Right lobe of liver (tissue), 6 donors: ENCODE data around the gene EPHA4. TPM values are rescaled to one million over a fixed set of nuclear protein-coding genes. Genes with fewer than 3 reads are reported as not detected.

Experiments
- ATAC-seq, 4 donors: fragments of 200-7000 bp; cut with Tn5 transposase; one replicate each; pipeline ENCODE4 v1.9.1; 2020; ENCODE audit warnings: mild to moderate bottlenecking in 4 of 4, moderate library complexity in 4 of 4
- DNase-seq, 3 donors: peaks; one replicate each; pipeline ENCODE4 v3.0.0-alpha.2; 2020
- H3K27ac ChIP-seq, 3 donors: fragments of 200-600 bp; one replicate each; pipeline ENCODE4 v1.8.0; 2022
- H3K27me3 ChIP-seq, 2 donors: fragments of 200-600 bp; one replicate each; pipeline ENCODE4 v1.8.0; 2022
- H3K36me3 ChIP-seq, 4 donors: fragments of 200-600 bp; sonication (generic) in 1 of 4; one replicate each; pipeline versions ENCODE4 v1.5.1 to v1.8.0; 2017 to 2022; ENCODE audit warnings: control low read depth in 1 of 4
- H3K4me1 ChIP-seq, 4 donors: fragments of 200-600 bp; sonication (generic) in 1 of 4; one replicate each; pipeline versions ENCODE4 v1.5.1 to v1.8.0; 2017 to 2022; ENCODE audit warnings: control low read depth in 1 of 4
- H3K4me3 ChIP-seq, 3 donors: fragments of 200-600 bp; one replicate each; pipeline ENCODE4 v1.8.0; 2022
- H3K9me3 ChIP-seq, 4 donors: fragments of 200-600 bp; sonication (generic) in 1 of 4; one replicate each; pipeline versions ENCODE4 v1.5.1 to v1.8.0; 2017 to 2022; ENCODE audit warnings: control low read depth in 1 of 4
- POLR2A ChIP-seq: fragments of 450-650 bp; IDR thresholded peaks from one replicate; pipeline ENCODE4 v1.6.1; 2017; ENCODE audit warnings: antibody characterized with exemption, mild to moderate bottlenecking
- WGBS: methylation state at CpG from one replicate; pipeline ENCODE4 v1.1.6; 2018; ENCODE audit warnings: low coverage, low lambda C conversion rate; ENCODE audit not compliant: insufficient coverage; ENCODE audit errors: missing lambda C conversion rate; 5-methylcytosine and 5-hydroxymethylcytosine counted together
- intact Hi-C, 2 donors: fragments of 100-400 bp; cut with DNase I; formaldehyde crosslinking; loops; one replicate each; pipeline versions ENCODE4 v1.11.2 to v1.14.1; 2022
- total RNA-seq, 6 experiments: library from RNA; depleted of rRNA in 2 of 6; stranded (reverse); fragments of >200 nt in 2 of 6; fragmentation: NEBNext Ultra II Directional in 3 of 6; extraction: Animal tissue kit (Norgen Biotek cat#: 25700) in 3 of 6; gene quantifications; one replicate each; pipeline versions ENCODE4 v1.1.0 to v1.2.4, GENCODE V29; 2016 to 2023
- TF ChIP-seq, protein P1 (sequence below), 4 donors: fragments of 200-600 bp in 3 of 4; fragments of 450-650 bp in 1 of 4; IDR thresholded peaks; one replicate each; pipeline versions ENCODE4 v1.5.1 to v1.8.0; 2016 to 2022; ENCODE audit warnings: antibody characterized with exemption in 4 of 4, mild to moderate bottlenecking in 2 of 4
- donor health status: DM: no; HTN: yes; CAD: no.
- donor health status: DM: no; HTN: no; CAD: no.
- donor health status: DM: no; HTN: no; CAD: no.
- donor health status: DM: no; HTN: yes; CAD: no.
- donor health status: DM: no; HTN: yes; CAD: no.

The EPHA4 gene
- total RNA-seq, 6 experiments from 2014 or later = 0.61 to 2.9 (median 1.0) TPM

DNA sequence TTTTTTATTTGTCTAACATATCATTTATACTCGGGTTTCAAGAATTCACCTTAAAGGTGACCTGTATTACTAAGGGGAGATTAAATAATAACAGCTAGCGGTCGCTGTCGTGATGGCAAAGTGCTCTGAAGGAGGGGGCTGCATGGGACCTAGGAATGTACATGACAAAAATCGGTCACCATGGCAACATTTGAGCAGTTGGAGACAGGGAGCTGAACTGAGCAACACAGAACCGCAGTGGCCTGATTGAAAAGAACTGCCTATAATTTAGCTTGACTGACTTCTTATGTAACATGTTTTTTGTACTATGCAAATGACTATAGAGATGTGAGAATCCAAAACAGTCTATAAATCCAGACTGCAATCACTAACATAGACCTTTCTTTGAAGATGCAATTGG is 34.3 kb upstream of the EPHA4 start:
- TF ChIP-seq POLR2A = no peak
- TF ChIP-seq, protein P1, sequence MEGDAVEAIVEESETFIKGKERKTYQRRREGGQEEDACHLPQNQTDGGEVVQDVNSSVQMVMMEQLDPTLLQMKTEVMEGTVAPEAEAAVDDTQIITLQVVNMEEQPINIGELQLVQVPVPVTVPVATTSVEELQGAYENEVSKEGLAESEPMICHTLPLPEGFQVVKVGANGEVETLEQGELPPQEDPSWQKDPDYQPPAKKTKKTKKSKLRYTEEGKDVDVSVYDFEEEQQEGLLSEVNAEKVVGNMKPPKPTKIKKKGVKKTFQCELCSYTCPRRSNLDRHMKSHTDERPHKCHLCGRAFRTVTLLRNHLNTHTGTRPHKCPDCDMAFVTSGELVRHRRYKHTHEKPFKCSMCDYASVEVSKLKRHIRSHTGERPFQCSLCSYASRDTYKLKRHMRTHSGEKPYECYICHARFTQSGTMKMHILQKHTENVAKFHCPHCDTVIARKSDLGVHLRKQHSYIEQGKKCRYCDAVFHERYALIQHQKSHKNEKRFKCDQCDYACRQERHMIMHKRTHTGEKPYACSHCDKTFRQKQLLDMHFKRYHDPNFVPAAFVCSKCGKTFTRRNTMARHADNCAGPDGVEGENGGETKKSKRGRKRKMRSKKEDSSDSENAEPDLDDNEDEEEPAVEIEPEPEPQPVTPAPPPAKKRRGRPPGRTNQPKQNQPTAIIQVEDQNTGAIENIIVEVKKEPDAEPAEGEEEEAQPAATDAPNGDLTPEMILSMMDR (IDR thresholded peaks at IDR 0.05) = no peak
- intact Hi-C loops = no loop called here
- Histone ChIP-seq H3K4me1 (no peaks in the 10 kb centered on the region), H3K27ac (no peak overlapping the region), H3K36me3 (no peaks in the 10 kb centered on the region), H3K9me3 (no peaks in the 10 kb centered on the region), H3K4me3 (no peak overlapping the region), H3K27me3 (no peaks in the 10 kb centered on the region)
- DNase-seq (no peak), ATAC-seq (no peak)
- 47% methylated on average over 6 of the region's 6 CpGs for WGBS

DNA sequence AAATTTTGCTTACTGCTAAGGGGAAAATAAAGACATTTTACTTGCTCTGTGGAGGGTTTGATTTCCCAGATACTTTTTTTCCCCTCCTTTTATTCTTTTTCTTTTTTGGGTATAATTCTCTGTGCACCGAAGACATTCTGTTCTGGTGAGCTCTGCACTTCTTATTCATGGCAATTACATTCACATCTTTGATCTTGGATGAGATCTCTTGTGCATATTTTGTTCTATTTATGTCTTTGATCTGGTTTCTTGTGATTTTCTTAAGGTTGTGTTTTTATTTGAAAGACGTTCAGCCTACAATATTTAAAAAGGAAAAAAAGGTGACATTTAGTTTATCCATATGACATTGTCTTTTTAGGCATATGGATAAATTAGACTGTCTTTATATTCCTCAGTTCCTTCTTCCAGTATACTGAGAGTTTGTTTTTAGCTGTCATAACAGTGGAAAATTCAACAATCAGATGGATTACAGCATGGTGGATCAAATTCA is 33.7 kb upstream of the EPHA4 start:
- H3K27ac ChIP-seq = no peak overlapping the region
- no peaks in the 10 kb centered on the region for H3K27me3 ChIP-seq
- intact Hi-C loops = no loop called here
- TF ChIP-seq, protein P1 (IDR thresholded peaks at IDR 0.05) = no peak
- no peak for TF ChIP-seq POLR2A
- 29% methylated on average over 2 of the region's 2 CpGs for WGBS
- DNase-seq = no peak
- no peak for ATAC-seq
- no peak overlapping the region for H3K4me3 ChIP-seq
- no peaks in the 10 kb centered on the region for H3K36me3 ChIP-seq
- H3K9me3 ChIP-seq = no peaks in the 10 kb centered on the region
- no peaks in the 10 kb centered on the region for H3K4me1 ChIP-seq

DNA sequence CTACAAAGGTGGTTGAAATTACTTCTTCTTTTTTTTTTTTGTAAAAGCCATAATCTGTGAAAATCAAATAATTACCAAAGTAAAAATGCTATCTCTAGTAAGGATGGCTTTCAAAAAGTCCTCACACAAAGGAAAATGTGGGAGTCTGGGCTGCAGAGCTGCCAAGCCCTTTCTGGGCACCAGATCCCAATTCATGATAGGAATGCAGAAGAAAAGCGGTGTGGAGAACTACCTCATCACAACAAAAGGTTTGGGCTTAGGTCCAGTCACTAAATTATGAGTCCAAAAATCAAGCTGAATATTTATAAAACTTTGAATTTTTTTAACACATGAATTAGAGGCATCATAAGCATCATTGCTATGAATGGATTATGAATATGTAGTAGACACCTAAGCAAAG is 30.8 kb upstream of the EPHA4 start:
- H3K27me3 ChIP-seq = no peaks in the 10 kb centered on the region
- no peak overlapping the region for H3K4me3 ChIP-seq
- H3K4me1 ChIP-seq = no peaks in the 10 kb centered on the region
- no peaks in the 10 kb centered on the region for H3K9me3 ChIP-seq
- no peaks in the 10 kb centered on the region for H3K36me3 ChIP-seq
- intact Hi-C loops = no loop called here
- DNase-seq (no peak), ATAC-seq (no peak)
- H3K27ac ChIP-seq = no peak overlapping the region
- WGBS = 73% methylated on average over 1 of the region's 1 CpG
- TF ChIP-seq, protein P1 (IDR thresholded peaks at IDR 0.05) = no peak
- no peak for TF ChIP-seq POLR2A

DNA sequence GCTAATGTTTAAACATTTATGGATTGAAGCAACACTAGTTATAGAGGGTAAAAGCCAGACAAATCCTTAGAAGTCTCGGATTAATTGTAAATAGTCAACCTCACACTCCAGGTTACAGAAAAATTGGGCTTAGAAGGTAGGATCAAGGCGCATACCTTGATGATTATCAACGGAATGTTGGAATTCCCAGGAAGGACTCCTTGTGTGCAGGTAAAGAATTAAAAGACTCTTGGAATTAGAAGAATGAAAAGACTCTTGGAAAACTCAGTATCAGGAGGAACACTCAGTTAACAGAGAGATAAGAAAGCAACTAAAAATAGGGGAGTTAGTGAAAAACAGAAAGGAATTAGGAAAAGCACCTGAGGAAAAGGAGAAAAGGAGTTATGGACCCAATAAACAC is 29.3 kb upstream of the EPHA4 start:
- DNase-seq = no peak

DNA sequence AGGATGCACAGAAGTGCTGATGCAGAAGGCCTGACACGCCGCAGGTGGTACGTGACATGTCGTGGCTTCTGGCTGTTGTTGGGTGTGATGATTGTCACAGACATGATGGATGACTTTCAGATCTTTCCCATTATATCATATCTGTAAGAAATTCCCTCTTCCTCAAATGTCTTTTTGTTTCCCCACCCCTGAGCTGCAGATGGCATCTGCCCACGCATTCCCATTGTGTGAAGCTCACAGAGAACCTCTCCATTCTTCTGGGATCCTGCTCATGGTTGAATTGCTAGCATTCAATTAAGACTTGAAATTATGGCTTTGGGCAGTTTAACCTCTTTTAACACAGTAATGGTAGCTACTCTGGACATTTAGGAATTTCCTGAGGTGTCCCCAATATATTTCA is 28.3 kb upstream of the EPHA4 start:
- Histone ChIP-seq H3K27me3 (no peaks in the 10 kb centered on the region), H3K27ac (no peak overlapping the region), H3K4me1 (no peaks in the 10 kb centered on the region), H3K9me3 (no peaks in the 10 kb centered on the region), H3K36me3 (no peaks in the 10 kb centered on the region), H3K4me3 (no peak overlapping the region)
- ATAC-seq = no peak
- TF ChIP-seq POLR2A = no peak
- 63% methylated on average over 1 of the region's 5 CpGs for WGBS
- no peak for DNase-seq
- intact Hi-C loops = no loop called here

More for the DNA sequence above, 29.3 kb upstream of the EPHA4 start:
- 36% methylated on average over 3 of the region's 3 CpGs for WGBS
- Histone ChIP-seq H3K36me3 (no peaks in the 10 kb centered on the region), H3K27me3 (no peaks in the 10 kb centered on the region), H3K4me3 (no peak overlapping the region), H3K4me1 (no peaks in the 10 kb centered on the region), H3K27ac (no peak overlapping the region), H3K9me3 (no peaks in the 10 kb centered on the region)
- no peak for TF ChIP-seq POLR2A
- intact Hi-C loops = no loop called here
- ATAC-seq = no peak

DNA sequence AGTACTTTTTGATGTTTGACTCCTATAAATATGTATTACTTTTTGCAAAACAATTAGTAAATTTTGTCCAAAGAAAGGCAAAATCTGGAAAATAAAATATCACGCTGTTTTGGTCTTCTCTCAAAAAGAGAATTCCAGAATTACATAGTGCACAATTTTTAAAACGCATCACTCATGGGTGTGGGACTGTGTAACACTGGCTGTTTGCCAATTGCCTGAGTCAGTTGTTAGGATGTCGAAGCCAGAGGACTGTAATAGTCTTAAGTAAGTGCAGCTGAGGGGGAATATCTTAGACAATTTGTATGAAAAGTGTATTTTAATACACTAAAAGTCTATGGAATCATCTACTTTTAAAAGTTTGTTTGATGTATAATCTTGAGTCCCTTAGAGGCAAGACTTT is 24.1 kb upstream of the EPHA4 start:
- H3K4me1 ChIP-seq = no peaks in the 10 kb centered on the region
- H3K27me3 ChIP-seq = no peaks in the 10 kb centered on the region
- TF ChIP-seq POLR2A = no peak
- TF ChIP-seq, protein P1 (IDR thresholded peaks at IDR 0.05) = no peak
- no peak for ATAC-seq
- no peak for DNase-seq
- no peak overlapping the region for H3K27ac ChIP-seq
- no peaks in the 10 kb centered on the region for H3K9me3 ChIP-seq
- WGBS = 55% methylated on average over 3 of the region's 3 CpGs
- intact Hi-C loops = no loop called here
- H3K36me3 ChIP-seq = no peaks in the 10 kb centered on the region
- H3K4me3 ChIP-seq = no peak overlapping the region
